Activated T-cell treated with anti-CD3 and anti-CD28 coated beads, Interleukin-2, amount 50 U/mL, for 1 hour (primary cell): ENCODE measurements around the gene RPL10A.
"Not testable (repeated sequence)": the region's sequence is repeated elsewhere in the genome, so short reads cannot be mapped to it uniquely, and the experiment has no call there.

Experiments
- DNase-seq: peaks from one replicate; pipeline ENCODE4 v3.0.0-alpha.2; 2020

Gene RPL10A

GRCh38 chr6:35468181-35468979, at the start of gene RPL10A:
RPL10A (plus strand) TSS chr6:35468401; CDS start chr6:35468435, 34 bp downstream.
- peak; percentile 96 for DNase-seq

- DNase-seq, result no peak
These were observed 48.8 kb upstream of the RPL10A start for GRCh38 chr6:35419417-35419816.

GRCh38 chr6:35419961-35420360, 48.2 kb upstream of the RPL10A start:
- no peak for DNase-seq

- DNase-seq, result no peak
These were observed 42.9 kb upstream of the RPL10A start for GRCh38 chr6:35425284-35425683.

GRCh38 chr6:35426074-35426473, 42.1 kb upstream of the RPL10A start:
- no peak for DNase-seq

GRCh38 chr6:35427435-35427834, 40.8 kb upstream of the RPL10A start:
- DNase-seq, result no peak

DNA sequence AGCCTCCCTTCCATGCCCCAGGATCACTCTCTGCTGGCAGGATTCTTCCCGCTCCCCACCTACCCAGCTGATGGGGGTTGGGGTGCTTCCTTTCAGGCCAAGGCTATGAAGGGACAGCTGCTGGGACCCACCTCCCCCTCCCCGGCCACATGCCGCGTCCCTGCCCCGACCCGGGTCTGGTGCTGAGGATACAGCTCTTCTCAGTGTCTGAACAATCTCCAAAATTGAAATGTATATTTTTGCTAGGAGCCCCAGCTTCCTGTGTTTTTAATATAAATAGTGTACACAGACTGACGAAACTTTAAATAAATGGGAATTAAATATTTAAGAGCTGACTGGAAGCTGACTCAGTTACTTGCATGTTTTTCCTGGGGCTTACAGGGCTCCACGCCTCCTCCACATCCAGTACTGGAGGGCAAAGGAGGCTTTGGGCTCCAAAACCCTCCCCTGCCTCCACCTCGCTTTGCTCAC, 40.3 kb upstream of the RPL10A start:
- DNase-seq, result no peak

GRCh38 chr6:35428421-35429149, 39.6 kb upstream of the RPL10A start:
- no peak for DNase-seq

GRCh38 chr6:35429463-35429862, 38.7 kb upstream of the RPL10A start:
- DNase-seq, result no peak

- no peak for DNase-seq
These were observed 35.9 kb upstream of the RPL10A start for GRCh38 chr6:35432291-35432690.

- not testable (repeated sequence) for DNase-seq
These were observed 35.5 kb upstream of the RPL10A start for GRCh38 chr6:35432702-35433101.

DNA sequence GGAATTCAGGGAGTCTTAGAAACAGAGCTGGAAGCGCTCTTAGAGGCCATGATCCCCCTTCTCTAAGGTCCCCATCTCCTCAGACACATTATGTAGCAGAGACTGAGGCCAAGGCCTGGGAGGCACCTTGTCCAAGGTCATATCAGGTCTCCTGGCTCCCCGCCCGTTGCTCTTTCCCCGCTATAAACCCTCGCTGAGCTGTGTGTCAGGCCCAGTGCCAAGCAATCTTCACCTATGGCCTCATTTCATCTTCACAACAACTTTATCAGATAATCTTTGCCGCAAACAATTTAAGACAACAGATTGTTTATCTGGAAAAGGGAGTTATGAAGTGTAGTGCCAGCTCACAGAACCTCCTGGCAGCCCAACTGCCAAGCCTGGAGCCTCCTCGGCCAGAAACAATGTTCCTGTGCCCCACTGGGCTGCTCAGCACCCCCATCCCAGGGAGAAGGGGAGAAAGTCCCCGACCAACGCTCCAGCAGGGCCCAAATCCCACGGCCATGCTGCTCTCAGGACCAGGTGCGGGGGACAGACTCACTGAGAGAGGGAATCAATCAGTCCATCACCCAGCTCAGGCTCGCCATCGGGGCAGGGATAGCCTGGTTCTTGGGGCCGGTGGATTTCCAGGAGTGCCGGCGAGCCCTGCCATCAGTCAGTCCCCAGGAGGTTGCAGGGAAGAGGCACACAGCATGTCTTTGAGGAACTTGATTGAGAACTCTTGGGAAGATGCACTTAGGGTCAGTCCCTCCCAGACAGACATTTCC, 32.9 kb upstream of the RPL10A start:
- no peak for DNase-seq

- DNase-seq, result no peak
These were observed 31.9 kb upstream of the RPL10A start for GRCh38 chr6:35436071-35436857.

DNA sequence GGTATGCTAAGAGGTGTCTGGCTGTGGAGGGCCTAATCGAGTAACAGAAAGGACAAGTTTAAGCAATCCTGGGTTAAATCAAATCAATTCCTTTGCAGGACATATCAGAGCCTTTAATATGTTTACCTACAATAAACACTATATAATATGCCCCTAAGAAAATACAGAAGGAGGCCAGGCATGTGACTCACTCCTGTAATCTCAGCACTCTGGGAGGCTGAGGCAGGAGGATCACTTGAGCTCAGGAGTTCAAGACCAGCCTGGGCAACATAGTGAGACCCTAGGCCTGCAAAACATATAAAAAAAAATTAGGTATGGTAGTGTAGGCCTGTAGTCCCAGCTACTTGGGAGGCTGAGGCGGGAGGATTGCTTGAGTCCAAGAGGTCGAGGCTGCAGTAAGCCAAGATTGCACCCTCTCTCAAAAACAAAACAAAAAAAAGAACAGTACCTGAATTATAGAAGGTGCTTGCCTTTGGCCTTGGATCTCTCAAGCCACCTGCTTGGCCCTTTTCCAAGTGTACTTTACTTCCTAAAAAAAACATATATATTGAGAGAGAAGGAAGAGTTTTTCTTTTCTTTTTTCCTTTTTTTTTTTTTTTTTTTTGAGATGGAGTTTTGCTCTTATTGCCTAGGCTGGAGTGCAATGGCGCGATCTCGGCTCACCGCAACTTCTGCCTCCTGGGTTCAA, 29.7 kb upstream of the RPL10A start:
- DNase-seq, result not testable (repeated sequence)

- DNase-seq, result no peak
These were observed 28.9 kb upstream of the RPL10A start for GRCh38 chr6:35439308-35439707.

DNA sequence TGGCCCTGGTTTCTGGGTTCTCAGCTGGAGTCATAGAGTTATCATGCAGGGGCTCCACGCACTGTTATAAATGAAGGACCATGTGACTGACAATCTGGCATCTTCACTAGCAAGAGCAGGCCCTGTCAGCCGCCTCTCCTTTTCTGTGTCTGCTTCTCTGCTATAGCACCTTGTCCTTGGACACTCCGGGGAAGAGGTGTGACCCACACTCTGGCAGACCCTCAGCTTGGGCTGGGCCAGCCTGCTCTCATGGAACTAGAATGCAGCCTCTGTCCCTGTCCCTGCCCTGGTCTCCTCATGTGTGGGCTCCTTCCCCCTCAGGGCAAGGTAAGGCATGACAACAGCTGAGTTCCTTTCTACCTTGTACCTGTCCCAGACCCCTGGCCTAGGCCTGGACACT, 27.0 kb upstream of the RPL10A start:
- DNase-seq, result no peak

DNA sequence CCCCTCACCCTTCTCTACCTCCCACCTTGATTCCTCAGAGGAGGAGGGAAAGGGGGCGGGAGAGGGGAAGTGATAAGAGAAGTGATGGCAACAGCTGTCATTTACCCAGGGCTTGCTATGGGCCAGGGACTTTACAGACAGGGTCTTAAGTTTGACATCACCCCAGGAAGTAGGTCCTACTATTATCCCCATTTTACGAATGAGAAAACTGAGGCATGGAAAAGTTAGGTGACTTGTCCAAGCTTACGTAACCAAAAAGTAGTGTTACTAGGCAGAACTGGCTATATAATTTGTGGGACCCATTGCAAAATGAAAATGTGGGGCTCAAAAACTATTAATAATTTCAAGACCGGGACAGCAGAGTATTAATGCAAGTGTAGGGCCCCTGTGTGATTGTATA, 26.6 kb upstream of the RPL10A start:
- DNase-seq, result no peak

DNA sequence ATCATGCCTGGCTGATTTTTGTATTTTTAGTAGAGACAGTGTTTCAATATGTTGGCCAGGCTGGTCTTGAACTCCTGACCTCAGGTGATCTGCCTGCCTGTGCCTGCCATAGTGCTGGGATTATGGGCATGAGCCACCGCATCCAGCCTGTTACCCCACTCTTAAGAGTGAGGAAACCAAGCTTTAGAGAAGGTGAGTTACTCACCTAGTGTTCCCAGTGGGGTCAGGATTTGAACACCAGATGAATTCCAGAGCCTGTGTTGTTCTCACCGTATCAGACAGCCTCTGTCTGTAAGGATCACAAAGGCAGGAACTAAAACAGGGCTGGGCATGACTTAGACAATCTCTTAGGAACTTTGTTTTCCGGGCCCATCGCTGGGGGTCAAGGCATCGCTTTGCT, 25.5 kb upstream of the RPL10A start:
- DNase-seq, result no peak

DNA sequence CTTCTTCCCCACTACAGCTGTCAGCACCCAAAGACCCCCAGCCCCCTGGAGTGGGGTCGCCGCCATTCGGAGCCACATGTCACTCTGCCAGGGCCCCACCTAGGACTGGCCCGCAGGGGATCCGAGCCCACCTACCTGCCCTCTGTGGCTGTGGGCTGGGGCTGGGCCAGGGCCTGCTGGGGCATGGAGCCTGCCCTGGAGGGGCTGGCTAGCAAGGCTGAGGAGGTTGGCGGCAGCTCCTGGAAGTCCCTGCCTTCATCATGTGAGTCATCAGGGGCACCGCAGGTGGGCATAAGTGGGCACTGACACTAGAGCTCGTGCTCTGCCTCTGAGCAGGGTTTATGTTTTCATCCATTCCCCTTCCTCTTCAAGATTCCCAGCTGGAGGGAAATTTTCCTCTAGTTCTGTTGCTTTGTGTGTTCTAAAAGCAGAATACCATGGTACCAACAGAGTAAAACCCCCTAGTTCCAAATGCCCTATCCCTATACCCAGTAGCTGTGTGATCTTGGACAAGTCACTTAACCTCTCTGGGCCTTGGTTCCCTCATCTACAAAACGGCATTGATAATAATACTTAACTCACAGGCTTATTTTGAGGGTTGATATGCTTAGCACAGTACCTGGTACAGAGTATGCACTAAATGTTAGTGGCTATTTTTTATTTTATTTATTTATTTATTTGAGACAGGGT, 24.7 kb upstream of the RPL10A start:
- no peak for DNase-seq

GRCh38 chr6:35445691-35446090, 22.5 kb upstream of the RPL10A start:
- no peak for DNase-seq

- no peak for DNase-seq
These were observed 20.0 kb upstream of the RPL10A start for GRCh38 chr6:35448191-35448590.
